HCT116 (cell line): ENCODE data around the gene PCDHGA4.

Experiments
- CEBPB ChIP-seq: IDR thresholded peaks from 2 replicates; pipeline ENCODE4 v1.6.1; 2012; ENCODE audit warnings: low read depth
- ELF1 ChIP-seq: IDR thresholded peaks from 2 replicates; pipeline ENCODE4 v1.6.1; 2012; ENCODE audit warnings: low read depth, borderline replicate concordance
- EZH2 ChIP-seq: fragments of 200-600 bp; sonication (generic); IDR thresholded peaks from 2 replicates; pipeline ENCODE4 v1.6.1; 2017; ENCODE audit warnings: antibody characterized with exemption, mixed run types
- EZH2phosphoT487 ChIP-seq: fragments of 200-600 bp; IDR thresholded peaks from 2 replicates; pipeline ENCODE4 v1.6.1; 2018; ENCODE audit warnings: antibody characterized with exemption, borderline replicate concordance
- POLR2A ChIP-seq: IDR thresholded peaks from 2 replicates; pipeline ENCODE4 v1.7.0; 2011; ENCODE audit warnings: borderline replicate concordance; ENCODE audit not compliant: insufficient read depth, insufficient read length; ENCODE audit errors: extremely low read depth
- POLR2AphosphoS5 ChIP-seq: IDR thresholded peaks from 2 replicates; pipeline ENCODE4 v1.6.1; 2011; ENCODE audit warnings: mild to moderate bottlenecking, low read depth, low read length, moderate library complexity
- RAD21 ChIP-seq: IDR thresholded peaks from 2 replicates; pipeline ENCODE4 v1.6.1; 2012; ENCODE audit warnings: low read depth, mild to moderate bottlenecking
- SP1 ChIP-seq: IDR thresholded peaks from 2 replicates; pipeline ENCODE4 v1.6.1; 2012; ENCODE audit warnings: low read depth
- YY1 ChIP-seq: IDR thresholded peaks from 2 replicates; pipeline ENCODE4 v1.6.1; 2011; ENCODE audit warnings: low read length, low read depth, moderate library complexity, mild to moderate bottlenecking; ENCODE audit not compliant: insufficient replicate concordance; ENCODE audit errors: extremely low read depth
- ZNF274 ChIP-seq: fragments of 200-500 bp; sonication (Bioruptor generic); IDR thresholded peaks from 2 replicates; pipeline ENCODE4 v1.6.1; 2014; ENCODE audit warnings: mild to moderate bottlenecking, low read depth, low read length, inconsistent platforms
- TF ChIP-seq, protein P1 (sequence below), 3 experiments: fragments of 200-600 bp in 1 of 3; sonication (generic) in 1 of 3; IDR thresholded peaks in 2 of 3; conservative IDR thresholded peaks in 1 of 3; 2 replicates each; pipeline ENCODE4 v1.5.1; 2012 to 2017; ENCODE audit warnings: low read depth in 2 of 3, low read length in 2 of 3, antibody characterized with exemption in 1 of 3, borderline replicate concordance in 1 of 3, control low read depth in 1 of 3, mild to moderate bottlenecking in 1 of 3, mixed read lengths in 1 of 3, mixed run types in 1 of 3, moderate library complexity in 1 of 3; ENCODE audit not compliant: insufficient read depth in 1 of 3
- TF ChIP-seq, protein P2 (sequence below): IDR thresholded peaks from 2 replicates; pipeline ENCODE4 v1.6.1; 2012
- TF ChIP-seq, protein P3 (sequence below): IDR thresholded peaks from 2 replicates; pipeline ENCODE4 v1.6.1; 2012; ENCODE audit warnings: low read depth
- TF ChIP-seq, protein P4 (sequence below): IDR thresholded peaks from 2 replicates; pipeline ENCODE4 v1.6.1; 2011; ENCODE audit warnings: mild to moderate bottlenecking, low read length, moderate library complexity; ENCODE audit not compliant: insufficient replicate concordance; ENCODE audit errors: extremely low read depth

DNA sequence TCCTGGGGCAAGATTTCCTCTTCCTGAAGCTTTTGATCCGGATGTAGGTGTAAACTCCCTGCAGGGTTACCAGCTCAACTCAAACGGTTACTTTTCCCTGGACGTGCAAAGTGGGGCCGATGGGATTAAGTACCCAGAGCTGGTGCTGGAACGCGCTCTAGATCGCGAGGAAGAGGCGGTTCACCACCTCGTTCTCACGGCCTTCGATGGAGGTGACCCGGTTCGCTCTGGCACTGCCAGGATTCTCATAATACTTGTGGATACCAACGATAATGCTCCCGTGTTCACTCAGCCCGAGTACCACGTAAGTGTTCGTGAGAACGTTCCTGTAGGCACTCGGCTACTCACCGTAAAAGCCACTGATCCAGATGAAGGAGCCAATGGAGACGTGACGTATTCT is 820 bp downstream of the PCDHGA4 start:
- TF ChIP-seq, protein P1, sequence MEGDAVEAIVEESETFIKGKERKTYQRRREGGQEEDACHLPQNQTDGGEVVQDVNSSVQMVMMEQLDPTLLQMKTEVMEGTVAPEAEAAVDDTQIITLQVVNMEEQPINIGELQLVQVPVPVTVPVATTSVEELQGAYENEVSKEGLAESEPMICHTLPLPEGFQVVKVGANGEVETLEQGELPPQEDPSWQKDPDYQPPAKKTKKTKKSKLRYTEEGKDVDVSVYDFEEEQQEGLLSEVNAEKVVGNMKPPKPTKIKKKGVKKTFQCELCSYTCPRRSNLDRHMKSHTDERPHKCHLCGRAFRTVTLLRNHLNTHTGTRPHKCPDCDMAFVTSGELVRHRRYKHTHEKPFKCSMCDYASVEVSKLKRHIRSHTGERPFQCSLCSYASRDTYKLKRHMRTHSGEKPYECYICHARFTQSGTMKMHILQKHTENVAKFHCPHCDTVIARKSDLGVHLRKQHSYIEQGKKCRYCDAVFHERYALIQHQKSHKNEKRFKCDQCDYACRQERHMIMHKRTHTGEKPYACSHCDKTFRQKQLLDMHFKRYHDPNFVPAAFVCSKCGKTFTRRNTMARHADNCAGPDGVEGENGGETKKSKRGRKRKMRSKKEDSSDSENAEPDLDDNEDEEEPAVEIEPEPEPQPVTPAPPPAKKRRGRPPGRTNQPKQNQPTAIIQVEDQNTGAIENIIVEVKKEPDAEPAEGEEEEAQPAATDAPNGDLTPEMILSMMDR (IDR thresholded peaks at IDR 0.05 in 2 of 3, conservative IDR thresholded peaks at IDR 0.05 in 1 of 3; ENCODE audit: borderline replicate concordance in 1 of 3, insufficient read depth in 1 of 3, low read depth in 2 of 3, low read length in 2 of 3) = no peak
- TF ChIP-seq POLR2AphosphoS5 (no peak), CEBPB (no peak), ZNF274 (no peak), POLR2A (no peak), EZH2 (no peak), RAD21 (no peak), SP1 (no peak), EZH2phosphoT487 (no peak), YY1 (no peak), ELF1 (no peak)
- TF ChIP-seq, protein P2, sequence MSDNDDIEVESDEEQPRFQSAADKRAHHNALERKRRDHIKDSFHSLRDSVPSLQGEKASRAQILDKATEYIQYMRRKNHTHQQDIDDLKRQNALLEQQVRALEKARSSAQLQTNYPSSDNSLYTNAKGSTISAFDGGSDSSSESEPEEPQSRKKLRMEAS = no peak
- TF ChIP-seq, protein P3, sequence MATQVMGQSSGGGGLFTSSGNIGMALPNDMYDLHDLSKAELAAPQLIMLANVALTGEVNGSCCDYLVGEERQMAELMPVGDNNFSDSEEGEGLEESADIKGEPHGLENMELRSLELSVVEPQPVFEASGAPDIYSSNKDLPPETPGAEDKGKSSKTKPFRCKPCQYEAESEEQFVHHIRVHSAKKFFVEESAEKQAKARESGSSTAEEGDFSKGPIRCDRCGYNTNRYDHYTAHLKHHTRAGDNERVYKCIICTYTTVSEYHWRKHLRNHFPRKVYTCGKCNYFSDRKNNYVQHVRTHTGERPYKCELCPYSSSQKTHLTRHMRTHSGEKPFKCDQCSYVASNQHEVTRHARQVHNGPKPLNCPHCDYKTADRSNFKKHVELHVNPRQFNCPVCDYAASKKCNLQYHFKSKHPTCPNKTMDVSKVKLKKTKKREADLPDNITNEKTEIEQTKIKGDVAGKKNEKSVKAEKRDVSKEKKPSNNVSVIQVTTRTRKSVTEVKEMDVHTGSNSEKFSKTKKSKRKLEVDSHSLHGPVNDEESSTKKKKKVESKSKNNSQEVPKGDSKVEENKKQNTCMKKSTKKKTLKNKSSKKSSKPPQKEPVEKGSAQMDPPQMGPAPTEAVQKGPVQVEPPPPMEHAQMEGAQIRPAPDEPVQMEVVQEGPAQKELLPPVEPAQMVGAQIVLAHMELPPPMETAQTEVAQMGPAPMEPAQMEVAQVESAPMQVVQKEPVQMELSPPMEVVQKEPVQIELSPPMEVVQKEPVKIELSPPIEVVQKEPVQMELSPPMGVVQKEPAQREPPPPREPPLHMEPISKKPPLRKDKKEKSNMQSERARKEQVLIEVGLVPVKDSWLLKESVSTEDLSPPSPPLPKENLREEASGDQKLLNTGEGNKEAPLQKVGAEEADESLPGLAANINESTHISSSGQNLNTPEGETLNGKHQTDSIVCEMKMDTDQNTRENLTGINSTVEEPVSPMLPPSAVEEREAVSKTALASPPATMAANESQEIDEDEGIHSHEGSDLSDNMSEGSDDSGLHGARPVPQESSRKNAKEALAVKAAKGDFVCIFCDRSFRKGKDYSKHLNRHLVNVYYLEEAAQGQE = no peak
- TF ChIP-seq, protein P4, sequence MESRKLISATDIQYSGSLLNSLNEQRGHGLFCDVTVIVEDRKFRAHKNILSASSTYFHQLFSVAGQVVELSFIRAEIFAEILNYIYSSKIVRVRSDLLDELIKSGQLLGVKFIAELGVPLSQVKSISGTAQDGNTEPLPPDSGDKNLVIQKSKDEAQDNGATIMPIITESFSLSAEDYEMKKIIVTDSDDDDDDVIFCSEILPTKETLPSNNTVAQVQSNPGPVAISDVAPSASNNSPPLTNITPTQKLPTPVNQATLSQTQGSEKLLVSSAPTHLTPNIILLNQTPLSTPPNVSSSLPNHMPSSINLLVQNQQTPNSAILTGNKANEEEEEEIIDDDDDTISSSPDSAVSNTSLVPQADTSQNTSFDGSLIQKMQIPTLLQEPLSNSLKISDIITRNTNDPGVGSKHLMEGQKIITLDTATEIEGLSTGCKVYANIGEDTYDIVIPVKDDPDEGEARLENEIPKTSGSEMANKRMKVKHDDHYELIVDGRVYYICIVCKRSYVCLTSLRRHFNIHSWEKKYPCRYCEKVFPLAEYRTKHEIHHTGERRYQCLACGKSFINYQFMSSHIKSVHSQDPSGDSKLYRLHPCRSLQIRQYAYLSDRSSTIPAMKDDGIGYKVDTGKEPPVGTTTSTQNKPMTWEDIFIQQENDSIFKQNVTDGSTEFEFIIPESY = no peak
